HepG2 (cell line): ENCODE results near the gene ITM2B. TPM values are rescaled to one million over a fixed set of nuclear protein-coding genes. Genes with fewer than 3 reads are reported as not detected.

Source experiments
- ARNT2 ChIP-seq: sonication (generic); formaldehyde crosslinking; IDR thresholded peaks from 2 replicates; pipeline ENCODE4 v1.8.0; 2022; ENCODE audit warnings: mild to moderate bottlenecking, low read depth, missing genetic modification reagents, moderate library complexity
- ATAD3A ChIP-seq: sonication (generic); formaldehyde crosslinking; IDR thresholded peaks from 2 replicates; pipeline ENCODE4 v1.4.0; 2020; ENCODE audit warnings: missing genetic modification reagents
- ATF1 ChIP-seq: IDR thresholded peaks from 2 replicates; pipeline ENCODE4 v1.6.1; 2016; ENCODE audit warnings: mild to moderate bottlenecking, control low read depth
- ATF2 ChIP-seq: sonication (generic); formaldehyde crosslinking; IDR thresholded peaks from 2 replicates; pipeline ENCODE4 v1.4.0; 2020; ENCODE audit warnings: missing genetic modification reagents
- ATF7 ChIP-seq, 2 experiments: fragments of 450-650 bp in 1 of 2; sonication (generic) in 1 of 2; formaldehyde crosslinking in 1 of 2; IDR thresholded peaks; 2 replicates each; pipeline versions ENCODE4 v1.4.0 to v1.6.1; 2016 to 2020; ENCODE audit warnings: antibody characterized with exemption in 1 of 2, mild to moderate bottlenecking in 1 of 2, missing genetic modification reagents in 1 of 2
- BHLHE40 ChIP-seq: IDR thresholded peaks from 2 replicates; pipeline ENCODE4 v1.6.1; 2011; ENCODE audit warnings: low read length, improper control_type of control experiment
- CEBPB ChIP-seq: IDR thresholded peaks from 2 replicates; pipeline ENCODE4 v1.6.1; 2011; ENCODE audit warnings: low read depth, low read length, improper control_type of control experiment, borderline replicate concordance
- ELF4 ChIP-seq: sonication (generic); formaldehyde crosslinking; IDR thresholded peaks from 2 replicates; pipeline ENCODE4 v1.5.0; 2020; ENCODE audit warnings: missing genetic modification reagents, mild to moderate bottlenecking, moderate library complexity, borderline replicate concordance
- FOXC1 ChIP-seq: sonication (generic); formaldehyde crosslinking; IDR thresholded peaks from 2 replicates; pipeline ENCODE4 v1.8.0; 2022; ENCODE audit warnings: mild to moderate bottlenecking, missing genetic modification reagents, borderline replicate concordance
- GABPA ChIP-seq, 2 experiments: IDR thresholded peaks; 2 replicates each; pipeline ENCODE4 v1.6.1; 2011 to 2016; ENCODE audit warnings: low read depth in 2 of 2, low read length in 1 of 2, missing biosample characterization in 1 of 2, missing genetic modification characterization in 1 of 2
- KMT2A ChIP-seq: sonication (generic); formaldehyde crosslinking; IDR thresholded peaks from 2 replicates; pipeline ENCODE4 v1.4.0; 2020; ENCODE audit warnings: missing genetic modification reagents
- MBD4 ChIP-seq: IDR thresholded peaks from 2 replicates; pipeline ENCODE4 v1.6.1; 2012; ENCODE audit warnings: low read length, inconsistent platforms, borderline replicate concordance
- RXRA ChIP-seq: sonication (generic); formaldehyde crosslinking; IDR thresholded peaks from 2 replicates; pipeline ENCODE4 v1.5.1; 2020; ENCODE audit warnings: missing genetic modification reagents
- TRIM24 ChIP-seq: sonication (generic); formaldehyde crosslinking; IDR thresholded peaks from 2 replicates; pipeline ENCODE4 v1.8.0; 2022; ENCODE audit warnings: mild to moderate bottlenecking, missing genetic modification reagents
- ZNF232 ChIP-seq: sonication (generic); formaldehyde crosslinking; IDR thresholded peaks from 2 replicates; pipeline ENCODE4 v1.4.0; 2020; ENCODE audit warnings: missing genetic modification reagents, borderline replicate concordance
- ZNF251 ChIP-seq: sonication (generic); formaldehyde crosslinking; IDR thresholded peaks from 2 replicates; pipeline ENCODE4 v1.9.0; 2021; ENCODE audit warnings: mild to moderate bottlenecking, missing genetic modification reagents
- ZNF3 ChIP-seq: IDR thresholded peaks from 2 replicates; pipeline ENCODE4 v1.7.0; 2017; ENCODE audit warnings: inconsistent platforms
- ZNF430 ChIP-seq: sonication (generic); formaldehyde crosslinking; IDR thresholded peaks from 2 replicates; pipeline ENCODE4 v1.9.0; 2021; ENCODE audit warnings: mild to moderate bottlenecking, missing genetic modification reagents
- ZNF790 ChIP-seq: sonication (generic); formaldehyde crosslinking; IDR thresholded peaks from 2 replicates; pipeline ENCODE4 v1.8.0; 2022; ENCODE audit warnings: missing genetic modification reagents, mild to moderate bottlenecking, borderline replicate concordance
- ZNF891 ChIP-seq: sonication (generic); formaldehyde crosslinking; IDR thresholded peaks from 2 replicates; pipeline ENCODE4 v1.5.0; 2020; ENCODE audit warnings: mild to moderate bottlenecking, missing genetic modification reagents
- ZSCAN20 ChIP-seq: sonication (generic); formaldehyde crosslinking; IDR thresholded peaks from 2 replicates; pipeline ENCODE4 v1.4.0; 2020; ENCODE audit warnings: missing genetic modification reagents, mild to moderate bottlenecking, borderline replicate concordance
- polyA plus RNA-seq, 8 experiments: library from polyadenylated mRNA; depleted of rRNA in 3 of 8; stranded (reverse) in 7 of 8; unstranded in 1 of 8; fragments of >200 nt; fragmentation: Illumina TruSeq in 4 of 8; extraction: Trizol in 4 of 8; gene quantifications; 2 replicates each; pipeline versions ENCODE4 v1.2.1 to v1.2.3, GENCODE V29; 2011 to 2016; ENCODE audit warnings: low read depth in 4 of 8, missing spikeins in 1 of 8, mixed read lengths in 1 of 8; ENCODE audit not compliant: insufficient read depth in 1 of 8
- total RNA-seq, 5 experiments: library from RNA; depleted of rRNA; stranded (reverse); fragments of >200 nt; fragmentation: Illumina TruSeq; extraction: Trizol; gene quantifications; 2 replicates each; pipeline ENCODE4 v1.2.3, GENCODE V29; 2016; ENCODE audit warnings: low read depth in 1 of 5
- TF ChIP-seq, protein P1 (sequence below): fragments of 450-650 bp; IDR thresholded peaks from 2 replicates; pipeline ENCODE4 v1.6.1; 2016
- TF ChIP-seq, protein P2 (sequence below): IDR thresholded peaks from 2 replicates; pipeline ENCODE4 v1.6.1; 2016; ENCODE audit warnings: mild to moderate bottlenecking
- TF ChIP-seq, protein P3 (sequence below): fragments of 450-650 bp; IDR thresholded peaks from 2 replicates; pipeline ENCODE4 v1.6.1; 2017; ENCODE audit warnings: mild to moderate bottlenecking

The ITM2B gene
- total and polyA plus RNA-seq, 2 of the 13 experiments (the other 11 are each of a cell fraction or from before 2014, with no cell fraction given), result 158 to 373 TPM

DNA sequence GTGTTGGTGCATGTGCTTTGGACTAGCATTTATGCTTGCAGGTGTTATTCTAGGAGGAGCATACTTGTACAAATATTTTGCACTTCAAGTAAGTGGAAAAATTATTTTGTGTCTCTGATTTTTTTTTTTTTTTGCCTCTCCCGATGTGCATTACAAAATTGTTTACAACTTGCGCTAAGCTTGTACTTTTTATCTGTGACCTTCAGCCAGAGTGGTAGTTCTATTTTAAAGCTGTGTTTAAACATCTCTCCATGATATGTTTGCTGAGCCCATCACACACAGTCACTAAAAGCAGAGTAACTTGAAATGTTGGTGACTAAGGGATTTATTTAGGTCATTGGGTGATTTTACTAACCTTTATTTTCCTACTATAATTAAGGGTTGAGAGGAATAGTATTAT, 20.8 kb downstream of the ITM2B start (continued):
- no peak for TF ChIP-seq ARNT2
- no peak for TF ChIP-seq KMT2A (CRISPR knock-in tag)
- TF ChIP-seq, protein P1, sequence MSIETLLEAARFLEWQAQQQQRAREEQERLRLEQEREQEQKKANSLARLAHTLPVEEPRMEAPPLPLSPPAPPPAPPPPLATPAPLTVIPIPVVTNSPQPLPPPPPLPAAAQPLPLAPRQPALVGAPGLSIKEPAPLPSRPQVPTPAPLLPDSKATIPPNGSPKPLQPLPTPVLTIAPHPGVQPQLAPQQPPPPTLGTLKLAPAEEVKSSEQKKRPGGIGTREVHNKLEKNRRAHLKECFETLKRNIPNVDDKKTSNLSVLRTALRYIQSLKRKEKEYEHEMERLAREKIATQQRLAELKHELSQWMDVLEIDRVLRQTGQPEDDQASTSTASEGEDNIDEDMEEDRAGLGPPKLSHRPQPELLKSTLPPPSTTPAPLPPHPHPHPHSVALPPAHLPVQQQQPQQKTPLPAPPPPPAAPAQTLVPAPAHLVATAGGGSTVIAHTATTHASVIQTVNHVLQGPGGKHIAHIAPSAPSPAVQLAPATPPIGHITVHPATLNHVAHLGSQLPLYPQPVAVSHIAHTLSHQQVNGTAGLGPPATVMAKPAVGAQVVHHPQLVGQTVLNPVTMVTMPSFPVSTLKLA, result no peak
- 0 out of 2 replicates have a peak, but pooled peaks have one; percentile 49 for TF ChIP-seq ATF2
- no peak for TF ChIP-seq ZSCAN20 (CRISPR knock-in tag)
- TF ChIP-seq CEBPB, result no peak
- no peak for TF ChIP-seq ZNF251 (CRISPR knock-in tag)
- TF ChIP-seq ZNF790, result no peak
- no peak for TF ChIP-seq ELF4 (CRISPR knock-in tag)
- no peak for TF ChIP-seq GABPA (IDR thresholded peaks at IDR 0.05; ENCODE audit: low read depth, low read length)
- TF ChIP-seq GABPA (CRISPR knock-in tag; IDR thresholded peaks at IDR 0.05; ENCODE audit: low read depth), result no peak
- TF ChIP-seq RXRA, result no peak
- no peak for TF ChIP-seq ZNF430 (CRISPR knock-in tag)
- no peak for TF ChIP-seq ATF1
- TF ChIP-seq, protein P2, sequence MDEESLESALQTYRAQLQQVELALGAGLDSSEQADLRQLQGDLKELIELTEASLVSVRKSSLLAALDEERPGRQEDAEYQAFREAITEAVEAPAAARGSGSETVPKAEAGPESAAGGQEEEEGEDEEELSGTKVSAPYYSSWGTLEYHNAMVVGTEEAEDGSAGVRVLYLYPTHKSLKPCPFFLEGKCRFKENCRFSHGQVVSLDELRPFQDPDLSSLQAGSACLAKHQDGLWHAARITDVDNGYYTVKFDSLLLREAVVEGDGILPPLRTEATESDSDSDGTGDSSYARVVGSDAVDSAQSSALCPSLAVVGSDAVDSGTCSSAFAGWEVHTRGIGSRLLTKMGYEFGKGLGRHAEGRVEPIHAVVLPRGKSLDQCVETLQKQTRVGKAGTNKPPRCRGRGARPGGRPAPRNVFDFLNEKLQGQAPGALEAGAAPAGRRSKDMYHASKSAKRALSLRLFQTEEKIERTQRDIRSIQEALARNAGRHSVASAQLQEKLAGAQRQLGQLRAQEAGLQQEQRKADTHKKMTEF (CRISPR knock-in tag), result 0 out of 2 replicates have a peak, but pooled peaks have one; percentile 35
- no peak for TF ChIP-seq FOXC1 (CRISPR knock-in tag)
- TF ChIP-seq ATAD3A (CRISPR knock-in tag), result no peak
- no peak for TF ChIP-seq ZNF232 (CRISPR knock-in tag)
- no peak for TF ChIP-seq BHLHE40
- no peak for TF ChIP-seq TRIM24
- TF ChIP-seq ZNF891 (CRISPR knock-in tag), result no peak
- TF ChIP-seq ATF7 (IDR thresholded peaks at IDR 0.05), result no peak
- no peak for TF ChIP-seq ATF7 (CRISPR knock-in tag; IDR thresholded peaks at IDR 0.05)
- TF ChIP-seq ZNF3, result no peak
- peak; percentile 38; the same call in 1 of the 2 replicates for TF ChIP-seq MBD4
- TF ChIP-seq, protein P3, sequence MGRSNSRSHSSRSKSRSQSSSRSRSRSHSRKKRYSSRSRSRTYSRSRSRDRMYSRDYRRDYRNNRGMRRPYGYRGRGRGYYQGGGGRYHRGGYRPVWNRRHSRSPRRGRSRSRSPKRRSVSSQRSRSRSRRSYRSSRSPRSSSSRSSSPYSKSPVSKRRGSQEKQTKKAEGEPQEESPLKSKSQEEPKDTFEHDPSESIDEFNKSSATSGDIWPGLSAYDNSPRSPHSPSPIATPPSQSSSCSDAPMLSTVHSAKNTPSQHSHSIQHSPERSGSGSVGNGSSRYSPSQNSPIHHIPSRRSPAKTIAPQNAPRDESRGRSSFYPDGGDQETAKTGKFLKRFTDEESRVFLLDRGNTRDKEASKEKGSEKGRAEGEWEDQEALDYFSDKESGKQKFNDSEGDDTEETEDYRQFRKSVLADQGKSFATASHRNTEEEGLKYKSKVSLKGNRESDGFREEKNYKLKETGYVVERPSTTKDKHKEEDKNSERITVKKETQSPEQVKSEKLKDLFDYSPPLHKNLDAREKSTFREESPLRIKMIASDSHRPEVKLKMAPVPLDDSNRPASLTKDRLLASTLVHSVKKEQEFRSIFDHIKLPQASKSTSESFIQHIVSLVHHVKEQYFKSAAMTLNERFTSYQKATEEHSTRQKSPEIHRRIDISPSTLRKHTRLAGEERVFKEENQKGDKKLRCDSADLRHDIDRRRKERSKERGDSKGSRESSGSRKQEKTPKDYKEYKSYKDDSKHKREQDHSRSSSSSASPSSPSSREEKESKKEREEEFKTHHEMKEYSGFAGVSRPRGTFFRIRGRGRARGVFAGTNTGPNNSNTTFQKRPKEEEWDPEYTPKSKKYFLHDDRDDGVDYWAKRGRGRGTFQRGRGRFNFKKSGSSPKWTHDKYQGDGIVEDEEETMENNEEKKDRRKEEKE, result no peak
